Activated T-cell treated with anti-CD3 and anti-CD28 coated beads, Interleukin-2, amount 50 U/mL, for 4 hours (primary cell): ENCODE measurements around the gene NEURL2. TPM values are rescaled to one million over a fixed set of nuclear protein-coding genes. Genes with fewer than 3 reads are reported as not detected.
A peak's percentile ranks its signal among the peaks of the same experiment; 100 is the strongest.

ENCODE experiments used
- ATAC-seq, 2 donors: fragments of 200-7000 bp; cut with Tn5 transposase; one replicate each; pipeline ENCODE4 v1.10.0; 2021
- DNase-seq: peaks from one replicate; pipeline ENCODE4 v3.0.0-alpha.2; 2020
- H3K27me3 Mint-ChIP-seq: one replicate; pipeline ENCODE4 v1.8.0; 2021; ENCODE audit warnings: low read depth, mixed read lengths
- H3K36me3 Mint-ChIP-seq: one replicate; pipeline ENCODE4 v1.8.0; 2022; ENCODE audit warnings: mixed read lengths; ENCODE audit not compliant: insufficient read depth
- H3K4me1 Mint-ChIP-seq: one replicate; pipeline ENCODE4 v1.8.0; 2021; ENCODE audit warnings: low read depth, mixed read lengths
- H3K4me3 Mint-ChIP-seq: one replicate; pipeline ENCODE4 v1.8.0; 2021; ENCODE audit warnings: mild to moderate bottlenecking, moderate library complexity, mixed read lengths
- H3K9me3 Mint-ChIP-seq: one replicate; pipeline ENCODE4 v1.8.0; 2021; ENCODE audit warnings: mixed read lengths
- total RNA-seq, 3 donors: library from RNA; stranded (reverse); gene quantifications; one replicate each; pipeline ENCODE4 v1.2.1, GENCODE V29; 2021

The NEURL2 gene
- total RNA-seq, 3 donors from 2014 or later, result 1.3 TPM

DNA sequence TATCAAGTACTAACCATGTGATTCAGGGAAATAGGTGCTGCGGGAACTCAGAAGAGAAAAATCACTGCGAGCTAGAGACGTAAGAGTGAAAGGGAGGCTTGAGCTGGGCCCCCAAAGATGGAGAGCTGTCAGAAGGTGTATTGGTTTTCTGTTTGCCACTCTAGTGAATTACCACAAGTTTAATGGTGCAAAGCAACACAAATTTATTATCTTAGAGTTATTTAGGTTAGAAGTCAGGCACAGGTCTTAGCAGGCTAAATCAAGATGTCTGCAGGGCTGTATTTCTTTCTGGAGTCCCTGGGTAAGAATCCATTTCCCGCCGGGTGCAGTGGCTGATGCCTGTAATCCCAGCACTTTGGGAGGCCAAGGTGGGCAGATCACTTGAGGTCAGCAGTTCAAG lies 31.1 kb downstream of the NEURL2 start:
- H3K36me3 Mint-ChIP-seq, result peaks cover 7% of the 10 kb centered on the region
- no peaks in the 10 kb centered on the region for H3K9me3 Mint-ChIP-seq
- ATAC-seq, result no peak
- H3K4me1 Mint-ChIP-seq, result peaks cover 35% of the 10 kb centered on the region
- no peaks in the 10 kb centered on the region for H3K27me3 Mint-ChIP-seq
- H3K4me3 Mint-ChIP-seq, result no peak overlapping the region
- no peak for DNase-seq

DNA sequence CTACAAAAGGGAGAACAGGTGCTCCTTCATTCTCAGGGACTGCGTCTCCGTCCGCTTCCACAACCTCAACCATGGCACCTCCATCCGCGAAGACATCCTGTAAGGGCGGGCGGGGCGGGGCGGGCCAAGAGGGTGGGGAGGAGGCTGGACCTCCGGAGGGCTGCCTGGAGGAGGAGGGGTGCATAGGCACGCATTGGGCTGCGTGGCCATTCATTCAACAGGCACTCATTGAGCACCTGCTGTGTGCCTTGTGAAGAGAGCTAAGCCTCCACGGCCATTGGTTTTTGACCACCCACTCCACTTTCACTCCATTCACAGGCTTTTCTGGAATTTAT lies 33.2 kb downstream of the NEURL2 start:
- no peaks in the 10 kb centered on the region for H3K27me3 Mint-ChIP-seq
- H3K36me3 Mint-ChIP-seq, result peaks cover 13% of the 10 kb centered on the region
- no peaks in the 10 kb centered on the region for H3K9me3 Mint-ChIP-seq
- DNase-seq (no peak), ATAC-seq (peak; percentile 27 to 29)
- peaks cover 41% of the 10 kb centered on the region for H3K4me1 Mint-ChIP-seq
- peak overlapping the region; percentile 95 for H3K4me3 Mint-ChIP-seq

DNA sequence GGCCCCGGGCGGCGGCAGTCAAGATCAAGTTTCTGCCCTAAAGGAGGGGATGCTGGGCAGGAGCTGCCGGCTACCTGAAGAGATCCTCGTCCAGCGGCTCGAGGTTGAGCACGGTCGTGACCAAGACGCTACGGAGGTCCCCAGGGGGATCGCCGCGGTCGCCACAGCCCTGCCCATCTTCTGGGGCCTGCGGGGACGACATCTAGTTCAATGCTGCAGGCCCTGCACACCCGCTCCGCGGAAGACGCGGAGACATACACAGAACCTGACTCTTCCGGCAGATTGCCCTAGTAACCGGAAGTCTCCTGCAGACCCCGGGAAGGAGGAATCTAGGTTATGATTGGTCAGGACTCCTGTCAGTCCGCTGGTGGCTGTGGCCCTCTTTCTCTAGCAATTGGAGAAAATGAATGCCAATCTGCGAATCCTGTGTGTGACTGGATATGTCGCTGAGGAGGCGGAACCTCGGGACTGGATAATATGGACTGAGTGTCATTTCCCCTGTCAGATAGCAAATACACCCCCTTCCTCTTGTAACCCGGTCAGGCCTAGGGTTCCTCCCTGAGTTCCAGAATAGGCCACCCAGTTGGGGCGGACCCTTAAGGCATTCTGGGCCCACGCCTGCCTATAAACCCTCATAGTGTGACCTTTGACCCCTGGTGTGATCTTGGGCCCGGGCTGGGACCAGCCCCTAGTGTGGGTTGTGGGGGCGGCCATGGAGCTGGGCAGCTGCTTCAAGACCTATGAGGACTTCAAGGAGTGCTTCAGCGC lies 33.7 kb downstream of the NEURL2 start, which contains the start of the genes ACOT8 and ZSWIM3:
Gene ACOT8, minus strand, starts transcription at position 279 of the 768 bp plus-strand sequence. Its CDS starts 77 bp downstream, at position 202.
Gene ZSWIM3, plus strand, starts transcription at position 501 of the 768 bp plus-strand sequence. Its CDS starts 212 bp downstream, at position 713.
- Mint-ChIP-seq H3K4me1 (peaks cover 42% of the 10 kb centered on the region), H3K4me3 (peak within 1 kb of the TSS; percentile 95), H3K9me3 (no peaks in the 10 kb centered on the region), H3K36me3 (peaks cover 14% of the 10 kb centered on the region), H3K27me3 (no peaks in the 10 kb centered on the region)
- DNase-seq, result peak; percentile 87
- peak; percentile 99 for ATAC-seq

GRCh38 chr20:45853484-45853883 lies 37.5 kb downstream of the NEURL2 start:
- H3K9me3 Mint-ChIP-seq, result no peaks in the 10 kb centered on the region
- no peak overlapping the region for H3K4me3 Mint-ChIP-seq
- ATAC-seq (no peak), DNase-seq (no peak)
- H3K4me1 Mint-ChIP-seq, result peaks cover 33% of the 10 kb centered on the region
- H3K36me3 Mint-ChIP-seq, result peaks cover 20% of the 10 kb centered on the region
- no peaks in the 10 kb centered on the region for H3K27me3 Mint-ChIP-seq

DNA sequence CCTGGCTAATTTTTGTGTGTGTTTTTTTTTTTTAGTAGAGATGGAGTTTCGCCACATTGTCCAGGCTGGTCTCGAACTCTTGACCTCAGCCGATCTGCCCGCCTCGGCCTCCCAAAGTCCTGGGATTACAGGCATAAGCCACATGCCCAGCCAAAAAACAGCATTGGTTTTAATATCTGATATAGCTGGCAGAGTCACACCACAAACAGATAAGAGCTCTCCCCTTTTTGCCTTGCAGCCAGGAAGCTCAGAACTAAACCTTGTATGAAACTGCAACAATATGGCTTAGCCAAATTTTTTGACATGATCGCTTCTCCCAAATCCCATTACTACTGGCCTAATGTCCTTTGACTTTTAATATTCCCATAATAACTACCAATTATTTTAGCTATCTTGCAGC lies 38.7 kb downstream of the NEURL2 start:
- H3K4me1 Mint-ChIP-seq, result peaks cover 25% of the 10 kb centered on the region
- H3K36me3 Mint-ChIP-seq, result peaks cover 20% of the 10 kb centered on the region
- H3K4me3 Mint-ChIP-seq, result no peak overlapping the region
- no peaks in the 10 kb centered on the region for H3K9me3 Mint-ChIP-seq
- DNase-seq, result no peak
- no peak for ATAC-seq
- no peaks in the 10 kb centered on the region for H3K27me3 Mint-ChIP-seq

- DNase-seq (no peak), ATAC-seq (no peak)
- H3K9me3 Mint-ChIP-seq, result no peaks in the 10 kb centered on the region
- peaks cover 21% of the 10 kb centered on the region for H3K4me1 Mint-ChIP-seq
- peaks cover 21% of the 10 kb centered on the region for H3K36me3 Mint-ChIP-seq
- H3K27me3 Mint-ChIP-seq, result no peaks in the 10 kb centered on the region
- H3K4me3 Mint-ChIP-seq, result no peak overlapping the region
Measured at GRCh38 chr20:45851501-45851900, 39.5 kb downstream of the NEURL2 start.

GRCh38 chr20:45850926-45851325 lies 40.1 kb downstream of the NEURL2 start:
- Mint-ChIP-seq H3K4me1 (peaks cover 17% of the 10 kb centered on the region), H3K9me3 (no peaks in the 10 kb centered on the region), H3K4me3 (no peak overlapping the region), H3K36me3 (peaks cover 27% of the 10 kb centered on the region), H3K27me3 (no peaks in the 10 kb centered on the region)
- no peak for DNase-seq
- ATAC-seq, result no peak

DNA sequence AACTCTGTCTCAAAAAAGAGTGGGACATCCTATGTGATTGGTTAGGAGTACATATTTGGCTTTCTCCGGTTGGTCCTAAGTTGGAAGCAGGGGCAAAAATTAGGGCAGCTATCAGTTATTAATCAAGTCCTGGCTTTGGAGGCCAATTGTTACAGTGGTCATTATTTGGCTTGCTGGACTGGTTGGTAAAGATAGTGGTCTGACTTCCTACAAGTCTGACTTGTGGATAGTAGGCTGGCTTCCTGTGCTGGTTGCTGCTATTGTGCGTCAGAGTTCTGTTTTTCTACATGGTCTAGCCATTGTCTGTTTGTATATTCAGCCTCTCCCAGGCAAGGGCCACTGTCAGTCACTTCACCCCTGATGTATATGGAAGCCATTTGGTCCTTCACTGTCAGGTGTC lies 40.8 kb downstream of the NEURL2 start:
- ATAC-seq (no peak), DNase-seq (no peak)
- H3K27me3 Mint-ChIP-seq, result no peaks in the 10 kb centered on the region
- no peak overlapping the region for H3K4me3 Mint-ChIP-seq
- H3K9me3 Mint-ChIP-seq, result no peaks in the 10 kb centered on the region
- H3K4me1 Mint-ChIP-seq, result peaks cover 11% of the 10 kb centered on the region
- peaks cover 27% of the 10 kb centered on the region for H3K36me3 Mint-ChIP-seq

DNA sequence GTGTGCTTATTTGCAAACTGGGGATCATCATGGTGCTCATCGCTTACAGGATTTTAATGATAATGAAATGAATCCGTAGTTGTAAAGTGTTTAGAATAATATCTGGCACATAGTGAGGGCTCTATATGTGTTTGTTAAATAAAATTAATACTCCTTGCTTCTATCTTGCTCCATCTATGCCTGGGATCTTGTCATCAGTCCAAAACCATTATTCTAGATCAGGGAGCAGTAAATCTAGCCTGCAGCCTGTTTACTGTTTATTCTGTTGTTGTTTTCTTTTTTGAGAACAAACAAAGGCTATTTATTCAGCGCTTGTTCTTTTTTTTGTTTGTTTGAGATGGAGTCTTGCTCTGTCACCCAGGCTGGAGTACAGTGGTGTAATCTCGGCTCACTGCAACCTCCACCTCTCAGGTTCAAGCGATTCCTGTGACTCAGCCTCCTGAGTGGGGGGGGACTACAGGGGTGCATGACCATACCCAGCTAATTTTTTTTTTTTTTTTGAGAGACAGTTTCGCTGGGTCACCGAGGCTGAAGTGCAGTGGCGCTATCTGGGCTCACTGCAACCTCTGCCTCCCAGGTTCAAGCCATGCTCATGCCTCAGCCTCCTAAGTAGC lies 41.9 kb downstream of the NEURL2 start:
- no peak for ATAC-seq
- Mint-ChIP-seq H3K9me3 (no peaks in the 10 kb centered on the region), H3K4me1 (peaks cover 2% of the 10 kb centered on the region), H3K36me3 (peaks cover 27% of the 10 kb centered on the region), H3K27me3 (no peaks in the 10 kb centered on the region), H3K4me3 (no peak overlapping the region)
- DNase-seq, result no peak

DNA sequence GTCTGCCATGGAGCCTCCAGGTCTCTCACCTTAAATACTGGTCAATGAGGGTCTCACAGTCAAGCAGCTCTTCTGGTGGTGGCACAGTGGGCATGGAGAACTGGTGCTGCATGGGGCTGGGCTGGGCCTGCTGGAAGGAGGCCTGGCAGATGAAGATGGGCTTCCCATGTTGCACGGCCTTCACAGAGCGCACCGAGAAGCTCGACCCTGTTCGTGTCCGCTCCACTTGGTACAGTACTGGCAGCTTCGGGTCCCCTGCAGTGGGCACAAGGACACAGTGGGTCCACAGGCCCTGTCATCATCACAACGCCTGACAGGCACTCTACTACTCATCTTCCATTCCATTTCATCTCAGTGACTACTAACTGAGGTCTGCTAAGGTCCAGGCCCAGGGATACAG lies 42.6 kb downstream of the NEURL2 start:
- H3K4me1 Mint-ChIP-seq, result peaks cover 2% of the 10 kb centered on the region
- H3K27me3 Mint-ChIP-seq, result no peaks in the 10 kb centered on the region
- ATAC-seq, result no peak
- no peaks in the 10 kb centered on the region for H3K9me3 Mint-ChIP-seq
- H3K4me3 Mint-ChIP-seq, result no peak overlapping the region
- DNase-seq, result no peak
- H3K36me3 Mint-ChIP-seq, result peaks cover 24% of the 10 kb centered on the region

DNA sequence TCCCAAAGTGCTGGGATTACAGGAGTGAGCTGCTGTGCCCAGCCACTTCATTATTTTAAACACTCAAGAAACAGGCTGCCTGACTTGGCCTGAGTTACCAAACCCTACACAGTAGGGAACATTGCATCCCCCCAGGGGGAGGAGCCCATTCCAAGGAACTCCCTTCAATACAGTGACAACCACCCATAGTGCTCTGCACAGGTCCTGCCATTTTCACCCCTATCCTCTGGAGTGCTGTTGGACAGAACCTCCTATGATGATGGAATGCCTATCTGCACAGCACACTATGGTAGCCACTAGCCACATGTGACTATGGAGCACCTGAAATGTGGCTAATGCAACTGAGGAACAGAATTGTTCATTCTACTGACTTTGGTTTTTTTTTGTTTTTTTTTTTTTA lies 45.6 kb downstream of the NEURL2 start:
- H3K36me3 Mint-ChIP-seq, result peaks cover 25% of the 10 kb centered on the region
- no peaks in the 10 kb centered on the region for H3K9me3 Mint-ChIP-seq
- H3K4me1 Mint-ChIP-seq, result peaks cover 3% of the 10 kb centered on the region
- DNase-seq (no peak), ATAC-seq (no peak)
- no peaks in the 10 kb centered on the region for H3K27me3 Mint-ChIP-seq
- no peak overlapping the region for H3K4me3 Mint-ChIP-seq

- no peaks in the 10 kb centered on the region for H3K27me3 Mint-ChIP-seq
- peaks cover 3% of the 10 kb centered on the region for H3K4me1 Mint-ChIP-seq
- ATAC-seq (no peak), DNase-seq (no peak)
- no peak overlapping the region for H3K4me3 Mint-ChIP-seq
- no peaks in the 10 kb centered on the region for H3K9me3 Mint-ChIP-seq
- peaks cover 16% of the 10 kb centered on the region for H3K36me3 Mint-ChIP-seq
Measured at GRCh38 chr20:45843506-45843905, 47.5 kb downstream of the NEURL2 start.

- H3K36me3 Mint-ChIP-seq, result peaks cover 16% of the 10 kb centered on the region
- no peak overlapping the region for H3K4me3 Mint-ChIP-seq
- no peak for ATAC-seq
- H3K9me3 Mint-ChIP-seq, result no peaks in the 10 kb centered on the region
- peaks cover 3% of the 10 kb centered on the region for H3K4me1 Mint-ChIP-seq
- no peak for DNase-seq
- H3K27me3 Mint-ChIP-seq, result no peaks in the 10 kb centered on the region
Measured at GRCh38 chr20:45842169-45842812, 48.7 kb downstream of the NEURL2 start.

GRCh38 chr20:45841407-45842129 lies 49.4 kb downstream of the NEURL2 start:
- no peak for ATAC-seq
- peaks cover 16% of the 10 kb centered on the region for H3K36me3 Mint-ChIP-seq
- H3K9me3 Mint-ChIP-seq, result no peaks in the 10 kb centered on the region
- H3K4me1 Mint-ChIP-seq, result peaks cover 3% of the 10 kb centered on the region
- no peaks in the 10 kb centered on the region for H3K27me3 Mint-ChIP-seq
- DNase-seq, result no peak
- H3K4me3 Mint-ChIP-seq, result no peak overlapping the region
